Left hindlimb (tissue), 1 donor: ENCODE results near the gene SLC29A2.
A peak's percentile ranks its signal among the peaks of the same experiment; 100 is the strongest.
"Not testable (repeated sequence)": the region's sequence is repeated elsewhere in the genome, so short reads cannot be mapped to it uniquely, and the experiment has no call there.

Source experiments
- DNase-seq: peaks from one replicate; pipeline ENCODE4 v3.0.0-alpha.2; 2018

SLC29A2 gene

GRCh38 chr11:66332371-66333219 is 39.0 kb downstream of the SLC29A2 start:
- DNase-seq: no peak

GRCh38 chr11:66331542-66332370 is 39.8 kb downstream of the SLC29A2 start:
- DNase-seq: no peak

- DNase-seq: no peak
These were observed 40.6 kb downstream of the SLC29A2 start for GRCh38 chr11:66330931-66331330.

- DNase-seq: no peak
These were observed 42.3 kb downstream of the SLC29A2 start for GRCh38 chr11:66329165-66329673.

- peak; percentile 82 for DNase-seq
These were observed 43.0 kb downstream of the SLC29A2 start for GRCh38 chr11:66328302-66329144.

- DNase-seq: peak; percentile 39
These were observed 43.6 kb downstream of the SLC29A2 start for GRCh38 chr11:66328031-66328301.

GRCh38 chr11:66327171-66328030 is 44.2 kb downstream of the SLC29A2 start:
- no peak for DNase-seq

- DNase-seq: peak; percentile 69
These were observed 45.1 kb downstream of the SLC29A2 start for GRCh38 chr11:66326261-66327111.

GRCh38 chr11:66325263-66325671 is 46.3 kb downstream of the SLC29A2 start:
- DNase-seq: no peak

- DNase-seq: no peak
These were observed 46.9 kb downstream of the SLC29A2 start for GRCh38 chr11:66324664-66325063.

- DNase-seq: no peak
These were observed 47.9 kb downstream of the SLC29A2 start for GRCh38 chr11:66323684-66324083.

GRCh38 chr11:66322732-66323427 is 48.7 kb downstream of the SLC29A2 start:
- DNase-seq: no peak

- DNase-seq: no peak
These were observed 50.0 kb downstream of the SLC29A2 start for GRCh38 chr11:66321606-66322005.

GRCh38 chr11:66320748-66321147 is 50.8 kb downstream of the SLC29A2 start:
- not testable (repeated sequence) for DNase-seq

GRCh38 chr11:66320289-66320688 is 51.3 kb downstream of the SLC29A2 start:
- DNase-seq: not testable (repeated sequence)

GRCh38 chr11:66318600-66318970 is 53.0 kb downstream of the SLC29A2 start:
- no peak for DNase-seq

GRCh38 chr11:66317723-66318599 is 53.6 kb downstream of the SLC29A2 start:
- peak; percentile 73 for DNase-seq

GRCh38 chr11:66317322-66317722 is 54.2 kb downstream of the SLC29A2 start:
- DNase-seq: peak; percentile 79

GRCh38 chr11:66316849-66317251 is 54.7 kb downstream of the SLC29A2 start, which contains the start of gene CD248:
TSS of gene CD248 (minus strand) at chr11:66317044. CDS start at chr11:66317027, 17 bp downstream.
- DNase-seq: peak; percentile 91
